ENCODE measurements around the gene PRKD1.

GRCh38 chr14:29627137-29627536 is 300.5 kb downstream of the PRKD1 start:
- TF ChIP-seq POLR2A (IDR thresholded peaks at IDR 0.05) (no peak), CTCF (IDR thresholded peaks at IDR 0.05) (no peak), POLR2AphosphoS5 (IDR thresholded peaks at IDR 0.05) (no peak)
